ENCODE results near the gene R3HDM1. TPM values are rescaled to one million over a fixed set of nuclear protein-coding genes. Genes with fewer than 3 reads are reported as not detected.

Gene R3HDM1
- total and polyA plus RNA-seq, 2 donors (not counting 1 experiment from before 2014, with no cell fraction given) = 23.7 to 57.8 TPM

- Mint-ChIP-seq H3K4me1 (no peaks in the 10 kb centered on the region), H3K9me3 (ENCODE audit: insufficient read depth) (peaks cover 2% of the 10 kb centered on the region), H3K27me3 (no peaks in the 10 kb centered on the region), H3K27ac (no peak overlapping the region), H3K4me3 (no peak overlapping the region)
- no peak overlapping the region for H3K4me2 ChIP-seq (replicated peaks; ENCODE audit: low read depth, low read length, poor library complexity, severe bottlenecking)
- no peak for ATAC-seq (ENCODE audit: low read depth)
- no peaks in the 10 kb centered on the region for H3K27me3 ChIP-seq (replicated peaks in 1 of 4; ENCODE audit: control extremely low read depth in 1 of 4, control insufficient read depth in 3 of 4, insufficient read depth in 4 of 4, low read length in 3 of 4)
- no peaks in the 10 kb centered on the region for H4K20me1 ChIP-seq (ENCODE audit: control insufficient read depth, insufficient read depth, low read length, poor library complexity, severe bottlenecking)
- H3K79me2 ChIP-seq (ENCODE audit: control insufficient read depth, insufficient read depth, low read length) = peaks cover 44% of the 10 kb centered on the region
- no peaks in the 10 kb centered on the region for H3K4me1 ChIP-seq (ENCODE audit: control insufficient read depth in 2 of 2, insufficient read depth in 2 of 2, low read length in 2 of 2)
- intact Hi-C loops (cut with micrococcal nuclease) = no loop called here
- no peak overlapping the region for H3K27ac ChIP-seq (ENCODE audit: low read length in 2 of 2)
- H3K36me3 ChIP-seq (replicated peaks in 1 of 2; ENCODE audit: control extremely low read depth in 1 of 2, control insufficient read depth in 1 of 2, extremely low read depth in 1 of 2, insufficient read depth in 2 of 2, low read length in 1 of 2) = peaks cover 0 to 58% of the 10 kb centered on the region in 2 experiments
- H3K9me3 ChIP-seq (ENCODE audit: control extremely low read depth in 1 of 3, control insufficient read depth in 2 of 3, insufficient read depth in 1 of 3, low read length in 2 of 3) = peaks cover 5 to 14% (median 6%) of the 10 kb centered on the region in 3 donors
- TF ChIP-seq CTCF (IDR thresholded peaks at IDR 0.05) (no peak), EZH2 (IDR thresholded peaks at IDR 0.05; ENCODE audit: borderline replicate concordance, insufficient read depth, low read depth, low read length, poor library complexity, severe bottlenecking) (no peak)
- DNase-seq = no peak
- no peak overlapping the region for H3K4me3 ChIP-seq (ENCODE audit: control extremely low read depth in 1 of 5, extremely low read depth in 1 of 5, insufficient read depth in 1 of 5, low read depth in 2 of 5, low read length in 4 of 5)
- ChIA-PET POLR2A (interaction anchor here (0.6 kb wide), 1 partner anchor 1805 kb away, joined by 3 read pairs; no protein-coding TSS in a partner anchor), CTCF (interaction anchor here (1.2 kb wide), 1 partner anchor 11 kb away, joined by 3 read pairs; no protein-coding TSS in a partner anchor)
- H2AFZ ChIP-seq (ENCODE audit: insufficient read depth, low read depth, low read length, poor library complexity, severe bottlenecking) = no peak overlapping the region
- 100% methylated on average over 1 of the region's 2 CpGs for WGBS (ENCODE audit: insufficient coverage)
- no peak overlapping the region for H3K9ac ChIP-seq (ENCODE audit: low read length)
These were observed 224.3 kb downstream of the R3HDM1 start for GRCh38 chr2:135755573-135755972.

- H3K4me1 Mint-ChIP-seq = no peaks in the 10 kb centered on the region
- H3K4me2 ChIP-seq (replicated peaks; ENCODE audit: low read depth, low read length, poor library complexity, severe bottlenecking) = no peak overlapping the region
- no peaks in the 10 kb centered on the region for H3K27me3 ChIP-seq (replicated peaks in 1 of 4; ENCODE audit: control extremely low read depth in 1 of 4, control insufficient read depth in 3 of 4, insufficient read depth in 4 of 4, low read length in 3 of 4)
- peaks cover 2 to 68% of the 10 kb centered on the region in 2 experiments for H3K36me3 ChIP-seq (replicated peaks in 1 of 2; ENCODE audit: control extremely low read depth in 1 of 2, control insufficient read depth in 1 of 2, extremely low read depth in 1 of 2, insufficient read depth in 2 of 2, low read length in 1 of 2)
- H3K27me3 Mint-ChIP-seq = no peaks in the 10 kb centered on the region
- no peaks in the 10 kb centered on the region for H3K4me1 ChIP-seq (ENCODE audit: control insufficient read depth in 2 of 2, insufficient read depth in 2 of 2, low read length in 2 of 2)
- peaks cover 2% of the 10 kb centered on the region for H3K9me3 Mint-ChIP-seq (ENCODE audit: insufficient read depth)
- H3K4me3 Mint-ChIP-seq = no peak overlapping the region
- POLR2A ChIA-PET = no interaction called here
- no peak overlapping the region for H3K27ac ChIP-seq (ENCODE audit: low read length in 2 of 2)
- H3K9ac ChIP-seq (ENCODE audit: low read length) = no peak overlapping the region
- intact Hi-C loops (cut with micrococcal nuclease) = no loop called here
- no peak overlapping the region for H2AFZ ChIP-seq (ENCODE audit: insufficient read depth, low read depth, low read length, poor library complexity, severe bottlenecking)
- DNase-seq (no peak), ATAC-seq (ENCODE audit: low read depth) (no peak)
- H3K79me2 ChIP-seq (ENCODE audit: control insufficient read depth, insufficient read depth, low read length) = peaks cover 43% of the 10 kb centered on the region
- H3K27ac Mint-ChIP-seq = no peak overlapping the region
- WGBS (ENCODE audit: insufficient coverage) = 100% methylated on average over 1 of the region's 1 CpG
- H3K4me3 ChIP-seq (ENCODE audit: control extremely low read depth in 1 of 5, extremely low read depth in 1 of 5, insufficient read depth in 1 of 5, low read depth in 2 of 5, low read length in 4 of 5) = no peak overlapping the region
- CTCF ChIA-PET = no interaction called here
- TF ChIP-seq EZH2 (IDR thresholded peaks at IDR 0.05; ENCODE audit: borderline replicate concordance, insufficient read depth, low read depth, low read length, poor library complexity, severe bottlenecking) = no peak
- TF ChIP-seq CTCF (IDR thresholded peaks at IDR 0.05) = no peak
- H3K9me3 ChIP-seq (ENCODE audit: control extremely low read depth in 1 of 3, control insufficient read depth in 2 of 3, insufficient read depth in 1 of 3, low read length in 2 of 3) = peaks cover 5 to 14% (median 6%) of the 10 kb centered on the region in 3 donors
- no peaks in the 10 kb centered on the region for H4K20me1 ChIP-seq (ENCODE audit: control insufficient read depth, insufficient read depth, low read length, poor library complexity, severe bottlenecking)
These were observed 225.4 kb downstream of the R3HDM1 start for GRCh38 chr2:135756692-135757091.

Measured in B cell (primary cell).